K562 (cell line): ENCODE data around the gene WDR54. TPM values are rescaled to one million over a fixed set of nuclear protein-coding genes. Genes with fewer than 3 reads are reported as not detected.

Source experiments
- ARNT ChIP-seq, 2 experiments: fragments of 450-650 bp; IDR thresholded peaks; 2 replicates each; pipeline ENCODE4 v1.6.1; 2016; ENCODE audit warnings: mild to moderate bottlenecking in 1 of 2
- ATF1 ChIP-seq, 2 experiments: fragments of 450-650 bp in 1 of 2; IDR thresholded peaks; 2 replicates each; pipeline ENCODE4 v1.6.1; 2016; ENCODE audit warnings: missing compliant biosample characterization in 1 of 2, missing genetic modification characterization in 1 of 2
- ATF7 ChIP-seq: fragments of 450-650 bp; IDR thresholded peaks from 2 replicates; pipeline ENCODE4 v1.7.1; 2014; ENCODE audit warnings: mild to moderate bottlenecking, moderate library complexity
- BCL6 ChIP-seq: fragments of 250-450 bp; sonication (Bioruptor Pico); IDR thresholded peaks from 2 replicates; pipeline ENCODE4 v1.4.0; 2020
- BCOR ChIP-seq: fragments of 450-650 bp; IDR thresholded peaks from 2 replicates; pipeline ENCODE4 v1.6.1; 2016
- BRD9 ChIP-seq: fragments of 450-650 bp; IDR thresholded peaks from 2 replicates; pipeline ENCODE4 v1.6.1; 2018; ENCODE audit warnings: low read depth; ENCODE audit not compliant: partially characterized antibody
- CC2D1A ChIP-seq: fragments of 450-650 bp; IDR thresholded peaks from 2 replicates; pipeline ENCODE4 v1.6.1; 2017; ENCODE audit warnings: mild to moderate bottlenecking
- HNRNPUL1 ChIP-seq: fragments of 200-400 bp; formaldehyde crosslinking; IDR thresholded peaks from 2 replicates; pipeline ENCODE4 v1.6.1; 2017; ENCODE audit warnings: low read length
- KDM5B ChIP-seq: fragments of 200-600 bp; sonication (generic); IDR thresholded peaks from 2 replicates; pipeline ENCODE4 v1.6.1; 2012; ENCODE audit warnings: low read depth, mild to moderate bottlenecking, moderate library complexity, low read length, control low read depth, inconsistent platforms; ENCODE audit not compliant: insufficient replicate concordance
- POLR3A ChIP-seq: IDR thresholded peaks from 2 replicates; pipeline ENCODE4 v1.6.1; 2011; ENCODE audit warnings: borderline replicate concordance, mild to moderate bottlenecking, moderate library complexity; ENCODE audit not compliant: insufficient read length, insufficient read depth; ENCODE audit errors: extremely low read depth
- RFX7 ChIP-seq: fragments of 250-450 bp; sonication (Bioruptor Pico); IDR thresholded peaks from 2 replicates; pipeline ENCODE4 v1.5.1; 2021; ENCODE audit warnings: mild to moderate bottlenecking
- SAFB ChIP-seq: fragments of 200-400 bp; formaldehyde crosslinking; IDR thresholded peaks from 2 replicates; pipeline ENCODE4 v1.6.1; 2017; ENCODE audit warnings: low read depth, low read length, borderline replicate concordance
- SOX6 ChIP-seq: fragments of 450-650 bp; IDR thresholded peaks from 2 replicates; pipeline ENCODE4 v1.6.1; 2014; ENCODE audit warnings: mild to moderate bottlenecking
- TAF7 ChIP-seq: fragments of 450-650 bp; IDR thresholded peaks from 2 replicates; pipeline ENCODE4 v1.6.1; 2016; ENCODE audit warnings: missing genetic modification characterization, missing compliant biosample characterization
- ZNF764 ChIP-seq: fragments of 250-450 bp; sonication (Bioruptor Pico); IDR thresholded peaks from 2 replicates; pipeline ENCODE4 v1.4.0; 2020; ENCODE audit warnings: low read depth, mild to moderate bottlenecking, moderate library complexity
- ZNF77 ChIP-seq: fragments of 250-450 bp; sonication (Bioruptor Pico); IDR thresholded peaks from 2 replicates; pipeline ENCODE4 v1.5.0; 2020
- polyA plus RNA-seq, 8 experiments: library from polyadenylated mRNA; depleted of rRNA in 4 of 8; stranded (reverse) in 5 of 8; unstranded in 3 of 8; fragments of >200 nt; fragmentation: Nextera tagmentation in 2 of 8; fragmentation: Illumina TruSeq in 1 of 8; extraction: Ambion mirVana in 2 of 8; extraction: Trizol in 1 of 8; gene quantifications; 2 replicates each; pipeline versions ENCODE4 v1.2.1 to v1.2.3, GENCODE V29; 2011 to 2014; ENCODE audit warnings: inconsistent platforms in 1 of 8, missing spikeins in 1 of 8
- total RNA-seq, 7 experiments: library from RNA; depleted of rRNA in 6 of 7; stranded (reverse); fragments of >200 nt in 6 of 7; fragmentation: Illumina TruSeq in 2 of 7; extraction: Trizol in 2 of 7; gene quantifications; 2 replicates each; pipeline versions ENCODE4 v1.2.1 to v1.2.3, GENCODE V29; 2011 to 2021; ENCODE audit warnings: low replicate concordance in 1 of 7
- TF ChIP-seq, protein P1 (sequence below), 2 experiments: IDR thresholded peaks in 1 of 2; conservative IDR thresholded peaks in 1 of 2; 2 replicates each; pipeline ENCODE4 v1.6.1; 2016; ENCODE audit warnings: low read depth in 2 of 2, mild to moderate bottlenecking in 1 of 2, missing compliant biosample characterization in 1 of 2, missing genetic modification characterization in 1 of 2, moderate library complexity in 1 of 2
- TF ChIP-seq, protein P2 (sequence below): fragments of 250-450 bp; sonication (Bioruptor Pico); IDR thresholded peaks from 2 replicates; pipeline ENCODE4 v1.4.0; 2020
- TF ChIP-seq, protein P3 (sequence below): sonication (generic); formaldehyde crosslinking; IDR thresholded peaks from 2 replicates; pipeline ENCODE4 v1.8.0; 2022; ENCODE audit warnings: mild to moderate bottlenecking, low read depth, missing genetic modification reagents

Gene WDR54
- total and polyA plus RNA-seq, 9 of the 15 experiments (the other 6 are each of a cell fraction or from before 2014, with no cell fraction given), result 5.2 to 15.2 (median 7.4) TPM

DNA sequence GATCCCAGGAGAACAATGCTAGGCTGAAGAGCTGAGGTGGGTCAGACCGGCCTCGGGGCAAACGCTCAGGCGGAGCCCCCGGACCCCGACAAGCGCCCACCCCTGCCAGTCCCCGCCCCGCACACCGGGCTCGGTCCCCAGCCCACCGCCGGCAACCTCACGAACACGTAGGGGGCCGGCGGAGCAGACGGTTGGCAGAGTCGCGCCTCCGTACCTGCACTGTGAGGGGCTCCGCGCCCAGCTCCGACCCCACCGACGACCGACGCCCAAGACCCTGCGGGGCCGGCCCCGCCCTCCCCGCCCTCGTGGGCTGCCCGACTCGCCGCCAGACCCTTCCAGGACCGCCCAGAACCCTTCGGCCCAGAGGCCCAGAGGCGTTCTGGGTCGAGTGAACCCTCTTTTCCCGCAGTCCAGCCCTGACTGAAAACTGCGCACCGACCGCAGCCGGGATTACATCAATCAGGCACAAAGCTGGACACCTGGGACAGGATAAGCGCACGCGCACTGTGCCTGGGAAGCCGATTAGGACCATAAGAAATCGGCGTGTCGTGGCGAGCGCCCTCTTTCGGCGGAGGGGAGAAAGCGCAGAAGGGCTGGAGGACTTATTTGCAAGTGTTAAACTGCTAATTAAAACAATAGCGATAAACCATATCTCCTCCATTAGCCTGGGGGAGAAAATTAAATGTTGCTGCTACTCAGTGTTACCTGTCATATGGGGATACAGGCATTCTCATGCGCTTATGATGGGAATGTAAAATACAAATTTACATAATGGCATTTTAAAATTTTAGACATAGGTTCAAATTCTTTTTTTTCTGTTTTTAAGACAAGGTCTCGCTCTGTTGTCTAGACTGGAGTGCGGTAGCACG, 29.7 kb upstream of the WDR54 start (continued):
- TF ChIP-seq ARNT (IDR thresholded peaks at IDR 0.05), result no peak; a peak in 1 of 4 replicates
- peak; percentile 73 for TF ChIP-seq SOX6
- TF ChIP-seq BCL6 (CRISPR knock-in tag), result no peak
- peak; percentile 62 for TF ChIP-seq ATF7
- no peak for TF ChIP-seq HNRNPUL1
- TF ChIP-seq TAF7 (tag), result no peak
- 0 out of 2 replicates have a peak, but pooled peaks have one; percentile 33 for TF ChIP-seq CC2D1A
- TF ChIP-seq RFX7 (CRISPR knock-in tag), result no peak
- TF ChIP-seq, protein P1, sequence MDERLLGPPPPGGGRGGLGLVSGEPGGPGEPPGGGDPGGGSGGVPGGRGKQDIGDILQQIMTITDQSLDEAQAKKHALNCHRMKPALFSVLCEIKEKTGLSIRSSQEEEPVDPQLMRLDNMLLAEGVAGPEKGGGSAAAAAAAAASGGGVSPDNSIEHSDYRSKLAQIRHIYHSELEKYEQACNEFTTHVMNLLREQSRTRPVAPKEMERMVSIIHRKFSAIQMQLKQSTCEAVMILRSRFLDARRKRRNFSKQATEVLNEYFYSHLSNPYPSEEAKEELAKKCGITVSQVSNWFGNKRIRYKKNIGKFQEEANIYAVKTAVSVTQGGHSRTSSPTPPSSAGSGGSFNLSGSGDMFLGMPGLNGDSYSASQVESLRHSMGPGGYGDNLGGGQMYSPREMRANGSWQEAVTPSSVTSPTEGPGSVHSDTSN (CRISPR knock-in tag; IDR thresholded peaks at IDR 0.05; ENCODE audit: low read depth), result no peak
- TF ChIP-seq, protein P1 (tag; conservative IDR thresholded peaks at IDR 0.05; ENCODE audit: low read depth), result no peak
- no peak for TF ChIP-seq POLR3A
- TF ChIP-seq, protein P2, sequence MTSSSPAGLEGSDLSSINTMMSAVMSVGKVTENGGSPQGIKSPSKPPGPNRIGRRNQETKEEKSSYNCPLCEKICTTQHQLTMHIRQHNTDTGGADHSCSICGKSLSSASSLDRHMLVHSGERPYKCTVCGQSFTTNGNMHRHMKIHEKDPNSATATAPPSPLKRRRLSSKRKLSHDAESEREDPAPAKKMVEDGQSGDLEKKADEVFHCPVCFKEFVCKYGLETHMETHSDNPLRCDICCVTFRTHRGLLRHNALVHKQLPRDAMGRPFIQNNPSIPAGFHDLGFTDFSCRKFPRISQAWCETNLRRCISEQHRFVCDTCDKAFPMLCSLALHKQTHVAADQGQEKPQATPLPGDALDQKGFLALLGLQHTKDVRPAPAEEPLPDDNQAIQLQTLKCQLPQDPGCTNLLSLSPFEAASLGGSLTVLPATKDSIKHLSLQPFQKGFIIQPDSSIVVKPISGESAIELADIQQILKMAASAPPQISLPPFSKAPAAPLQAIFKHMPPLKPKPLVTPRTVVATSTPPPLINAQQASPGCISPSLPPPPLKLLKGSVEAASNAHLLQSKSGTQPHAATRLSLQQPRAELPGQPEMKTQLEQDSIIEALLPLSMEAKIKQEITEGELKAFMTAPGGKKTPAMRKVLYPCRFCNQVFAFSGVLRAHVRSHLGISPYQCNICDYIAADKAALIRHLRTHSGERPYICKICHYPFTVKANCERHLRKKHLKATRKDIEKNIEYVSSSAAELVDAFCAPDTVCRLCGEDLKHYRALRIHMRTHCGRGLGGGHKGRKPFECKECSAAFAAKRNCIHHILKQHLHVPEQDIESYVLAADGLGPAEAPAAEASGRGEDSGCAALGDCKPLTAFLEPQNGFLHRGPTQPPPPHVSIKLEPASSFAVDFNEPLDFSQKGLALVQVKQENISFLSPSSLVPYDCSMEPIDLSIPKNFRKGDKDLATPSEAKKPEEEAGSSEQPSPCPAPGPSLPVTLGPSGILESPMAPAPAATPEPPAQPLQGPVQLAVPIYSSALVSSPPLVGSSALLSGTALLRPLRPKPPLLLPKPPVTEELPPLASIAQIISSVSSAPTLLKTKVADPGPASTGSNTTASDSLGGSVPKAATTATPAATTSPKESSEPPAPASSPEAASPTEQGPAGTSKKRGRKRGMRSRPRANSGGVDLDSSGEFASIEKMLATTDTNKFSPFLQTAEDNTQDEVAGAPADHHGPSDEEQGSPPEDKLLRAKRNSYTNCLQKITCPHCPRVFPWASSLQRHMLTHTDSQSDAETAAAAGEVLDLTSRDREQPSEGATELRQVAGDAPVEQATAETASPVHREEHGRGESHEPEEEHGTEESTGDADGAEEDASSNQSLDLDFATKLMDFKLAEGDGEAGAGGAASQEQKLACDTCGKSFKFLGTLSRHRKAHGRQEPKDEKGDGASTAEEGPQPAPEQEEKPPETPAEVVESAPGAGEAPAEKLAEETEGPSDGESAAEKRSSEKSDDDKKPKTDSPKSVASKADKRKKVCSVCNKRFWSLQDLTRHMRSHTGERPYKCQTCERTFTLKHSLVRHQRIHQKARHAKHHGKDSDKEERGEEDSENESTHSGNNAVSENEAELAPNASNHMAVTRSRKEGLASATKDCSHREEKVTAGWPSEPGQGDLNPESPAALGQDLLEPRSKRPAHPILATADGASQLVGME (CRISPR knock-in tag), result no peak
- no peak for TF ChIP-seq SAFB
- TF ChIP-seq ZNF764, result no peak
- no peak for TF ChIP-seq ZNF77 (CRISPR knock-in tag)
- no peak for TF ChIP-seq BCOR
- no peak for TF ChIP-seq ATF1 (CRISPR knock-in tag; IDR thresholded peaks at IDR 0.05)
- TF ChIP-seq ATF1 (tag; IDR thresholded peaks at IDR 0.05), result peak; percentile 55
- peak; percentile 68 for TF ChIP-seq KDM5B
- TF ChIP-seq, protein P3, sequence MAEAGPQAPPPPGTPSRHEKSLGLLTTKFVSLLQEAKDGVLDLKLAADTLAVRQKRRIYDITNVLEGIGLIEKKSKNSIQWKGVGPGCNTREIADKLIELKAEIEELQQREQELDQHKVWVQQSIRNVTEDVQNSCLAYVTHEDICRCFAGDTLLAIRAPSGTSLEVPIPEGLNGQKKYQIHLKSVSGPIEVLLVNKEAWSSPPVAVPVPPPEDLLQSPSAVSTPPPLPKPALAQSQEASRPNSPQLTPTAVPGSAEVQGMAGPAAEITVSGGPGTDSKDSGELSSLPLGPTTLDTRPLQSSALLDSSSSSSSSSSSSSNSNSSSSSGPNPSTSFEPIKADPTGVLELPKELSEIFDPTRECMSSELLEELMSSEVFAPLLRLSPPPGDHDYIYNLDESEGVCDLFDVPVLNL (CRISPR knock-in tag), result no peak
- peak; percentile 57 for TF ChIP-seq BRD9
